Panc1 (cell line): ENCODE results near the gene TRPC4AP. TPM values are rescaled to one million over a fixed set of nuclear protein-coding genes. Genes with fewer than 3 reads are reported as not detected.

ENCODE experiments used
- ATAC-seq: fragments of 200-7000 bp; cut with Tn5 transposase; 2 replicates; pipeline ENCODE4 v1.9.1; 2020; ENCODE audit warnings: mild to moderate bottlenecking, moderate library complexity
- BruUV-seq: library from RNA; stranded (reverse); fragments of 400-500 nt; replicated peaks from 2 replicates; lab custom pipeline; 2021; lab: Mats Ljungman, UMichigan
- CTCF ChIA-PET: fragments of 300-600 bp; sonication (Branson Sonifier 250); formaldehyde crosslinking; loops from one replicate; lab custom pipeline; 2022; ENCODE audit warnings: antibody characterized with exemption; lab: Charles Lee
- POLR2A ChIA-PET: fragments of 300-600 bp; sonication (Branson Sonifier 250); formaldehyde crosslinking; loops from one replicate; lab custom pipeline; 2022; ENCODE audit warnings: antibody characterized with exemption; lab: Charles Lee
- DNase-seq: peaks from one replicate; pipeline ENCODE4 v3.0.0-alpha.2; 2010; ENCODE audit warnings: low read depth, low spot score
- H3K27ac ChIP-seq: 2 replicates; pipeline ENCODE4 v1.5.1; 2011; ENCODE audit warnings: mild to moderate bottlenecking, low read length, inconsistent platforms
- H3K27me3 ChIP-seq: fragments of 200-500 bp; sonication (Bioruptor generic); 2 replicates; pipeline ENCODE4 v1.6.0; 2014; ENCODE audit warnings: low read length, inconsistent platforms; ENCODE audit not compliant: control insufficient read depth, insufficient read depth
- H3K36me3 ChIP-seq: fragments of 200-500 bp; sonication (Bioruptor generic); 2 replicates; pipeline ENCODE4 v1.5.1; 2014; ENCODE audit warnings: inconsistent platforms, mild to moderate bottlenecking, low read length, moderate library complexity; ENCODE audit not compliant: control insufficient read depth, insufficient read depth
- H3K4me1 ChIP-seq: 2 replicates; pipeline ENCODE4 v1.5.1; 2011; ENCODE audit warnings: inconsistent platforms, mild to moderate bottlenecking, low read length, moderate library complexity; ENCODE audit not compliant: control insufficient read depth, insufficient read depth
- H3K4me3 ChIP-seq, 2 experiments: 2 replicates each; pipeline ENCODE4 v1.5.1; 2011 to 2012; ENCODE audit warnings: low read depth in 2 of 2, low read length in 2 of 2, mild to moderate bottlenecking in 2 of 2, inconsistent platforms in 1 of 2, moderate library complexity in 1 of 2
- H3K9me3 ChIP-seq: fragments of 200-500 bp; sonication (Bioruptor generic); 2 replicates; pipeline ENCODE4 v1.5.1; 2014; ENCODE audit warnings: low read depth, mild to moderate bottlenecking, inconsistent platforms, low read length, moderate library complexity; ENCODE audit not compliant: control insufficient read depth, insufficient read depth
- CTCF ChIP-seq: fragments of 450-650 bp; IDR thresholded peaks from 2 replicates; pipeline ENCODE4 v1.5.1; 2017; ENCODE audit warnings: mild to moderate bottlenecking
- POLR2AphosphoS5 ChIP-seq: IDR thresholded peaks from 2 replicates; pipeline ENCODE4 v1.6.1; 2012; ENCODE audit warnings: mild to moderate bottlenecking, low read depth, low read length, moderate library complexity
- SIN3A ChIP-seq: IDR thresholded peaks from 2 replicates; pipeline ENCODE4 v1.6.1; 2012; ENCODE audit warnings: low read depth, mild to moderate bottlenecking, low read length, moderate library complexity, borderline replicate concordance; ENCODE audit not compliant: insufficient read depth
- TCF7L2 ChIP-seq: IDR thresholded peaks from 2 replicates; pipeline ENCODE4 v1.6.1; 2011; ENCODE audit warnings: mild to moderate bottlenecking, low read depth, low read length, inconsistent platforms
- in situ Hi-C: cut with HindIII; loops from 2 replicates; pipeline ENCODE4 v1.10.0; 2016; ENCODE audit warnings: low sequenced_read_pairs, low pct_unique_long_range_greater_than_20kb
- intact Hi-C: fragments of 100-400 bp; cut with micrococcal nuclease; formaldehyde crosslinking; loops from one replicate; pipeline ENCODE4 v1.10.0; 2022; ENCODE audit not compliant: unreplicated experiment
- total RNA-seq: library from RNA; stranded (reverse); gene quantifications from one replicate; pipeline ENCODE4 v1.2.1, GENCODE V29; 2021; ENCODE audit not compliant: unreplicated experiment
- TF ChIP-seq, protein P1 (sequence below), 2 experiments: IDR thresholded peaks; 2 replicates each; pipeline ENCODE4 v1.6.1; 2011 to 2012; ENCODE audit warnings: low read depth in 2 of 2, control low read depth in 1 of 2, low read length in 1 of 2, mild to moderate bottlenecking in 1 of 2, moderate library complexity in 1 of 2; ENCODE audit not compliant: insufficient read depth in 1 of 2

TRPC4AP gene
- total RNA-seq, 1 experiment from 2014 or later, result 48.4 TPM

- CTCF ChIA-PET, result no interaction called here
- POLR2A ChIA-PET, result no interaction called here
- BruUV-seq, result no TSS peak
- no peaks in the 10 kb centered on the region for H3K27me3 ChIP-seq
- peaks cover 9% of the 10 kb centered on the region; the same call in 1 of the 2 replicates for H3K36me3 ChIP-seq
- DNase-seq (no peak), ATAC-seq (no peak)
- TF ChIP-seq, protein P1, sequence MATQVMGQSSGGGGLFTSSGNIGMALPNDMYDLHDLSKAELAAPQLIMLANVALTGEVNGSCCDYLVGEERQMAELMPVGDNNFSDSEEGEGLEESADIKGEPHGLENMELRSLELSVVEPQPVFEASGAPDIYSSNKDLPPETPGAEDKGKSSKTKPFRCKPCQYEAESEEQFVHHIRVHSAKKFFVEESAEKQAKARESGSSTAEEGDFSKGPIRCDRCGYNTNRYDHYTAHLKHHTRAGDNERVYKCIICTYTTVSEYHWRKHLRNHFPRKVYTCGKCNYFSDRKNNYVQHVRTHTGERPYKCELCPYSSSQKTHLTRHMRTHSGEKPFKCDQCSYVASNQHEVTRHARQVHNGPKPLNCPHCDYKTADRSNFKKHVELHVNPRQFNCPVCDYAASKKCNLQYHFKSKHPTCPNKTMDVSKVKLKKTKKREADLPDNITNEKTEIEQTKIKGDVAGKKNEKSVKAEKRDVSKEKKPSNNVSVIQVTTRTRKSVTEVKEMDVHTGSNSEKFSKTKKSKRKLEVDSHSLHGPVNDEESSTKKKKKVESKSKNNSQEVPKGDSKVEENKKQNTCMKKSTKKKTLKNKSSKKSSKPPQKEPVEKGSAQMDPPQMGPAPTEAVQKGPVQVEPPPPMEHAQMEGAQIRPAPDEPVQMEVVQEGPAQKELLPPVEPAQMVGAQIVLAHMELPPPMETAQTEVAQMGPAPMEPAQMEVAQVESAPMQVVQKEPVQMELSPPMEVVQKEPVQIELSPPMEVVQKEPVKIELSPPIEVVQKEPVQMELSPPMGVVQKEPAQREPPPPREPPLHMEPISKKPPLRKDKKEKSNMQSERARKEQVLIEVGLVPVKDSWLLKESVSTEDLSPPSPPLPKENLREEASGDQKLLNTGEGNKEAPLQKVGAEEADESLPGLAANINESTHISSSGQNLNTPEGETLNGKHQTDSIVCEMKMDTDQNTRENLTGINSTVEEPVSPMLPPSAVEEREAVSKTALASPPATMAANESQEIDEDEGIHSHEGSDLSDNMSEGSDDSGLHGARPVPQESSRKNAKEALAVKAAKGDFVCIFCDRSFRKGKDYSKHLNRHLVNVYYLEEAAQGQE (IDR thresholded peaks at IDR 0.05; ENCODE audit: insufficient read depth in 1 of 2, low read depth in 2 of 2, low read length in 1 of 2), result no peak
- TF ChIP-seq CTCF (no peak), POLR2AphosphoS5 (no peak), SIN3A (no peak), TCF7L2 (no peak)
- in situ Hi-C loops, result no loop called here
- no peak overlapping the region for H3K4me3 ChIP-seq
- no peak overlapping the region for H3K27ac ChIP-seq
- H3K9me3 ChIP-seq, result no peaks in the 10 kb centered on the region
- intact Hi-C loops, result no loop called here
- no peaks in the 10 kb centered on the region for H3K4me1 ChIP-seq
Observed at GRCh38 chr20:35010405-35011192, 82.0 kb downstream of the TRPC4AP start.

DNA sequence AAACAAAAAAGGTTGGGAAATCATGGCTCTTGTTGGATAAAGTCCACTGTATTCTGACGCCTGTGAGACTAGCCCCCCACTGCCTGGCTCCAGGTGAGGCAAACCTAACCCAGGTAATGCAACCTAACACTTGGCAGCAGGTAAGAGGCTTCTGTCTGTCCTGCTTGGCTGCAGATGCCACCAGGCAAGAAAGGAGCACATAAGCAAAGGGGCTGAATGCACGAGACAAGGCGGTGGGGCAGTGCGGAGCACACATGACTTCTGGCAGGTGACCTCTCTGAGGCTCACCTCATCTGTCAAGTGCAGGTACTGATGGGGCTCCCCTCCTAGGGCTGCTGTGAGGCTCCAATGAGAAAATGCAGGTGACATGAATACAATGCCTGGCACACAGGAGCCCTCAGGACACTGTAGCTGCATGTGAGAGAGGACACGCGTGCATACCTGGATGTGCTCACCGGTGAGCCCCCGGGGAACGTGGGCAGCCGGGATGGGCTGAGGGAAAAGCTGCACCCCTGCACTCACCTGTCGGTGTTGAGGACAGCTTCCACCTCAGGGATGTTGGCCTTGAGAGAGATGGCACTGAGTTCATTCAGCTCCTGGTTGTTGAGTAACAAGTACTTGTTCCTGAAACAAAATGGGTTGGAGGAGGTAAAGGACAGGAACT, 82.8 kb downstream of the TRPC4AP start:
- no peak overlapping the region for H3K27ac ChIP-seq
- H3K4me3 ChIP-seq, result no peak overlapping the region
- no peak for DNase-seq
- H3K27me3 ChIP-seq, result no peaks in the 10 kb centered on the region
- no peak for ATAC-seq
- POLR2A ChIA-PET, result no interaction called here
- intact Hi-C loops (no loop called here), in situ Hi-C loops (no loop called here)
- H3K36me3 ChIP-seq, result peaks cover 9% of the 10 kb centered on the region; the same call in 1 of the 2 replicates
- no peaks in the 10 kb centered on the region for H3K4me1 ChIP-seq
- no peaks in the 10 kb centered on the region for H3K9me3 ChIP-seq
- BruUV-seq, result no TSS peak
- CTCF ChIA-PET, result no interaction called here
- no peak for TF ChIP-seq SIN3A
- no peak for TF ChIP-seq TCF7L2
- TF ChIP-seq, protein P1 (IDR thresholded peaks at IDR 0.05; ENCODE audit: insufficient read depth in 1 of 2, low read depth in 2 of 2, low read length in 1 of 2), result no peak
- no peak for TF ChIP-seq CTCF
- TF ChIP-seq POLR2AphosphoS5, result no peak
